ENCODE measurements around the gene SND1.

Gene SND1

DNA sequence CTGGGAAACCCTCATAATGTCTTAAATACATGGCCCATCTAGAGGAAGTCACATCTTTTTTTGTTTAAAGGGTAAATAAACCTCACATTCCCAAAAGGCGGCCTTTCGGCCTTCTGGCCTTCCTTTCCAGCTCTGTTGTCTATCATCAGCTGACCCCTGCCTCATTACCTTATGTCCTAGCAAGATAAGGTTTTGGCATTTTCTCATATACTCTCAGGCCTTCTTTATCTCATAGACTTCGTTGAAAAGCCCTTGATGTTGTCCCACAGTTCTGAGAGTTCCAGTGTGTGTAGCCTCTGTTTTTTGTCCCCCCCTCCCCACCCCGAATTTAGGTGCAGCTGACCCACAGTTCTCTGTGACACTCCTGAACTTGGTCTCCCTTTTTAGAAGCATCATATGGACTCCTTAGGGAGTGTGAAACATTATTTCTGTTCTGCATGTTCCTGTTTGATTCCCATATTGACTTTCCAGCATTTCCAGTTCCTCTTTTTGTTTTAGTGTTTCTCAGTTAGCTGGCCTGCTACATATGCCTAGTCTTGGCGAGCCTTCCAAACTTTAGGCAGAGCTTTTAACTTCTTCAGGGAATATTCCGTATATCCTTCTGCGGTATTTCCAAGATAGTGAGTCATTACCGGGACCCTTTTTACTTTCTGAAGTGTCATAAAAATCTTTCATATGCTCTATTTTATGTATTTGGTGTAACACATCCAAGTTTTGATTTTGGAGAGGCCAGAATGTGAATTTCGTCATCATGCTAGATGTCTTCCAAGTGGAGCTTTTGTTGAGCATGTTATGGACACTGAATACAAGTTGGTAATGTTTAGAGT, 240.7 kb downstream of the SND1 start:
- in situ Hi-C loops (cut with MboI; ENCODE audit: low sequenced_read_pairs, unreplicated experiment), result no loop called here
- TF ChIP-seq, protein P1, sequence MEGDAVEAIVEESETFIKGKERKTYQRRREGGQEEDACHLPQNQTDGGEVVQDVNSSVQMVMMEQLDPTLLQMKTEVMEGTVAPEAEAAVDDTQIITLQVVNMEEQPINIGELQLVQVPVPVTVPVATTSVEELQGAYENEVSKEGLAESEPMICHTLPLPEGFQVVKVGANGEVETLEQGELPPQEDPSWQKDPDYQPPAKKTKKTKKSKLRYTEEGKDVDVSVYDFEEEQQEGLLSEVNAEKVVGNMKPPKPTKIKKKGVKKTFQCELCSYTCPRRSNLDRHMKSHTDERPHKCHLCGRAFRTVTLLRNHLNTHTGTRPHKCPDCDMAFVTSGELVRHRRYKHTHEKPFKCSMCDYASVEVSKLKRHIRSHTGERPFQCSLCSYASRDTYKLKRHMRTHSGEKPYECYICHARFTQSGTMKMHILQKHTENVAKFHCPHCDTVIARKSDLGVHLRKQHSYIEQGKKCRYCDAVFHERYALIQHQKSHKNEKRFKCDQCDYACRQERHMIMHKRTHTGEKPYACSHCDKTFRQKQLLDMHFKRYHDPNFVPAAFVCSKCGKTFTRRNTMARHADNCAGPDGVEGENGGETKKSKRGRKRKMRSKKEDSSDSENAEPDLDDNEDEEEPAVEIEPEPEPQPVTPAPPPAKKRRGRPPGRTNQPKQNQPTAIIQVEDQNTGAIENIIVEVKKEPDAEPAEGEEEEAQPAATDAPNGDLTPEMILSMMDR (IDR thresholded peaks at IDR 0.05; ENCODE audit: borderline replicate concordance, control extremely low read depth, extremely low read depth, insufficient read depth, missing control alignments), result no peak
- no peak for DNase-seq (ENCODE audit: low spot score)

DNA sequence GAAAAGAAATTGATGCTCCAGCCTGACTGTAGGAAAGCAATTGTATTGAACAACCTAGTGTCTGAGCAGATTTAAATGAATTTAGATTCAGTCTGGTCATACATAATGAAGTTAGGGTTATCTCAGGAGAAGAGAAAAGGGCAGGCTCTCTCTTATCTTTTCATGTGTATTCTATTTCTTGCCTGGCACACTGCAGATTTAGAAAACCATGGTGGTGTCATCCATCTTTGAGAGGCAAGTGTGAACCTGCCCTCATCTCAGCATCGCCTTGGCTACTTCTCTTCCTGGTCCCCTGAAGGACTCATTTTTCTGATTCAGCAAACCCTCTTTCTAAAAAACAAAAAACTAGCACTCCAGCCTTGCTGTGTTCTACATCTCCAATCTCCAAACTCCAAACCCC, 241.6 kb downstream of the SND1 start:
- no peak for DNase-seq (ENCODE audit: low spot score)
- in situ Hi-C loops (cut with MboI; ENCODE audit: low sequenced_read_pairs, unreplicated experiment), result no loop called here
- TF ChIP-seq, protein P1 (IDR thresholded peaks at IDR 0.05; ENCODE audit: borderline replicate concordance, control extremely low read depth, extremely low read depth, insufficient read depth, missing control alignments), result no peak

DNA sequence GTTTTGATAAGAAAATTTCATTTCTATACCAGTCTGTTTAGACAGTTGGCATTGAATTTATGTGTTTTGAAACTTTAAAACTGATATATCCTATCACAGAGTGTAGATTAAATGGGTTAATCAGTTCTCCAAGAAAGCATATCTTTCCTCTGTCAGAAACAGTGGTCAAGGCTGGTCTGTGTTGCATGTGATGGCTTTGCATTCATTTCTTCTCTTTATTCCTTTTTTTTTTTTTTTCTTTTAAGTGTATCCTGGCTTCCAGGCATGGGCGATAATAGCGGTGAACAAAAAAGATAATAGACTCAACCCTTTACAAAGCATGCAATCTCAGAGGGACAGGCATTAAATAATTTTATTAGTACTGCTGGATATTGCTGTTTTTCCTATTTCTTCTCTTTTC, 242.6 kb downstream of the SND1 start:
- in situ Hi-C loops (cut with MboI; ENCODE audit: low sequenced_read_pairs, unreplicated experiment), result no loop called here
- no peak for DNase-seq (ENCODE audit: low spot score)
- TF ChIP-seq, protein P1 (IDR thresholded peaks at IDR 0.05; ENCODE audit: borderline replicate concordance, control extremely low read depth, extremely low read depth, insufficient read depth, missing control alignments), result no peak

DNA sequence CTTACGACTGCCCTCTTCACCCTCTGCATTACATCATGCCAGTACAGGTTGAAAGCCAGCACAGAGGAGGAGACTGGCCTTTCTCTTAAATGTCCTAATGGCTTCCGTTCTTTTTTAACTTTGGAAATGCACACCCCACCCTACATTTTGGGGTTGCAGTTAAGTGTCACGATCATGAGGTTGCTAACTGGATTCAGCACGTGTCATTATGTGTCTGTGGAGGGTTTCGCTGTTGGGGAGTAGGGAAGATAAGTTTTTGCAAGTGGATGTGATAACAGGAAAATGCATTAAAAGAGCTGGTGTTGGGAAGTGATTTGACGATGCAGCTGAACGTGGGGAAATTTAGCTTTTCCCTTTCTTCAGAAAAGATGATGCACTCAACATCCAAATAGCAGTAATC, 243.4 kb downstream of the SND1 start:
- in situ Hi-C loops (cut with MboI; ENCODE audit: low sequenced_read_pairs, unreplicated experiment), result no loop called here
- DNase-seq (ENCODE audit: low spot score), result no peak
- TF ChIP-seq, protein P1 (IDR thresholded peaks at IDR 0.05; ENCODE audit: borderline replicate concordance, control extremely low read depth, extremely low read depth, insufficient read depth, missing control alignments), result no peak

DNA sequence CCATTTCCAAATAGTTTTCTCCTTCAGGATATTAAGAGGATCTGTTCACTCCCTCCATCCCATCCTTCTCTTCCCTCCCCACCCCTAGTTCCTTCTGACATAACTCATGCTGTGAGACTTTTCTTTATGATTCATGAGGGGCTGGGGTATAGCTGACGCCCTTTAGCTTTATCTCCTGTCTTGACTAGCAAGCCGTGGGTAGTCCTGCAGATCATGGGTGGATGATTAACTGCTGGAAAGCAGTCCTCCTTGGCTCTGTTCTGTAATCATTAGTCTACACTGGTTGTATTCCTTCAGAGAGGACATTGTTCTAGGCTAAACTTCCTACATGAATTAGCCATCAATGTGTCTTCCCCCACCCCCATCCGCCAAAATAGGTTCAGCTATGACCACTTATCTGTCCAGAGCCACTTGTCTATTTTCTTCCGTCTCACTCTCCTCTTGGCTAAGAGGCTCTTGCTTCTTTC, 243.9 kb downstream of the SND1 start:
- in situ Hi-C loops (cut with MboI; ENCODE audit: low sequenced_read_pairs, unreplicated experiment), result no loop called here
- TF ChIP-seq, protein P1 (IDR thresholded peaks at IDR 0.05; ENCODE audit: borderline replicate concordance, control extremely low read depth, extremely low read depth, insufficient read depth, missing control alignments), result no peak
- no peak for DNase-seq (ENCODE audit: low spot score)

DNA sequence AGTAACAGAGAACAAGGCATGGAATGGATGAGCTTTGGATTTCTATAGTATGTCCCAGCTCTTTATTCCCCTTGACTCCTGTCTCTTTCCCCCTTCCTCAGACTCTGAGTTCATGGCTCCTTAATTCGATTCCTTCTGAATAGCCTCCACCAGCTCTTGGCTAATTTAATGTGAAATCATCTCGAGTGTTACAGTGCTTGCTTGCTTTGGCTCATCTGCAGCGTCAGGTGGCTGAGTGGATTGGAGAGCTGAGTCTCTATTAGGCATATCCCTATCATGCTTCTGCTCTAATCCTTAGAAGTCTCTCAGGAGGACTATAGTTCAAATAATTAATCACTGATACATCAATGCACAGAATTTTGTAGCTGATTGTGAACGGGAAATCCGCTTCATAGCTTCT, 244.7 kb downstream of the SND1 start:
- in situ Hi-C loops (cut with MboI; ENCODE audit: low sequenced_read_pairs, unreplicated experiment), result no loop called here
- no peak for DNase-seq (ENCODE audit: low spot score)
- TF ChIP-seq, protein P1 (IDR thresholded peaks at IDR 0.05; ENCODE audit: borderline replicate concordance, control extremely low read depth, extremely low read depth, insufficient read depth, missing control alignments), result no peak

Data from GM13976 (cell line).